HepG2 (cell line): ENCODE data around the gene ACSL3. TPM values are rescaled to one million over a fixed set of nuclear protein-coding genes. Genes with fewer than 3 reads are reported as not detected.

ENCODE experiments used
- CBX2 ChIP-seq, 2 experiments: fragments of 200-600 bp in 1 of 2; sonication (generic); formaldehyde crosslinking in 1 of 2; IDR thresholded peaks; 2 replicates each; pipeline versions ENCODE4 v1.7.0 to v1.8.1; 2018 to 2022; ENCODE audit warnings: low read depth in 2 of 2, low read length in 1 of 2, mild to moderate bottlenecking in 1 of 2, missing genetic modification reagents in 1 of 2
- FOXA1 ChIP-seq, 2 experiments: fragments of 450-650 bp in 1 of 2; sonication (generic) in 1 of 2; formaldehyde crosslinking in 1 of 2; IDR thresholded peaks; 2 replicates each; pipeline versions ENCODE4 v1.4.0 to v1.6.1; 2016 to 2020; ENCODE audit warnings: missing genetic modification reagents in 1 of 2
- FOXA3 ChIP-seq: IDR thresholded peaks from 2 replicates; pipeline ENCODE4 v1.6.1; 2016; ENCODE audit warnings: missing genetic modification reagents, missing compliant biosample characterization
- IRX3 ChIP-seq: sonication (generic); formaldehyde crosslinking; IDR thresholded peaks from 2 replicates; pipeline ENCODE4 v1.8.1; 2023; ENCODE audit warnings: mild to moderate bottlenecking, low read depth, missing genetic modification reagents, borderline replicate concordance
- KDM5A ChIP-seq: fragments of 200-600 bp; sonication (generic); IDR thresholded peaks from 2 replicates; pipeline ENCODE4 v1.7.0; 2018; ENCODE audit warnings: antibody characterized with exemption, mild to moderate bottlenecking, low read length, borderline replicate concordance
- LCORL ChIP-seq, 2 experiments: fragments of 450-650 bp in 1 of 2; sonication (generic) in 1 of 2; formaldehyde crosslinking in 1 of 2; IDR thresholded peaks; 2 replicates each; pipeline versions ENCODE4 v1.5.0 to v1.6.1; 2017 to 2020; ENCODE audit warnings: antibody characterized with exemption in 1 of 2, missing genetic modification reagents in 1 of 2
- NFKB2 ChIP-seq: sonication (generic); formaldehyde crosslinking; IDR thresholded peaks from 2 replicates; pipeline ENCODE4 v1.4.0; 2020; ENCODE audit warnings: missing genetic modification reagents, borderline replicate concordance
- PCBP2 ChIP-seq: fragments of 200-400 bp; formaldehyde crosslinking; optimal IDR thresholded peaks from 2 replicates; pipeline ENCODE3; 2018; ENCODE audit warnings: low read length, low read depth; ENCODE audit not compliant: poor library complexity, severe bottlenecking
- PREB ChIP-seq: sonication (generic); formaldehyde crosslinking; IDR thresholded peaks from 2 replicates; pipeline ENCODE4 v1.4.0; 2020; ENCODE audit warnings: missing genetic modification reagents
- RBFOX2 ChIP-seq: fragments of 200-400 bp; formaldehyde crosslinking; IDR thresholded peaks from 2 replicates; pipeline ENCODE4 v1.6.1; 2017; ENCODE audit warnings: low read depth, mild to moderate bottlenecking, low read length
- RBM39 ChIP-seq: fragments of 200-400 bp; formaldehyde crosslinking; IDR thresholded peaks from one replicate; pipeline ENCODE4 v1.6.1; 2018; ENCODE audit warnings: antibody characterized with exemption, mild to moderate bottlenecking, low read depth, low read length; ENCODE audit not compliant: poor library complexity, severe bottlenecking
- RXRA ChIP-seq: sonication (generic); formaldehyde crosslinking; IDR thresholded peaks from 2 replicates; pipeline ENCODE4 v1.5.1; 2020; ENCODE audit warnings: missing genetic modification reagents
- SETDB1 ChIP-seq: sonication (generic); formaldehyde crosslinking; IDR thresholded peaks from 2 replicates; pipeline ENCODE4 v1.5.1; 2020; ENCODE audit warnings: missing genetic modification reagents, mild to moderate bottlenecking, borderline replicate concordance
- SP4 ChIP-seq: sonication (generic); formaldehyde crosslinking; IDR thresholded peaks from 2 replicates; pipeline ENCODE4 v1.8.1; 2023; ENCODE audit warnings: mild to moderate bottlenecking, missing genetic modification reagents
- TBX3 ChIP-seq: fragments of 450-650 bp; IDR thresholded peaks from 2 replicates; pipeline ENCODE4 v1.6.1; 2017; ENCODE audit warnings: antibody characterized with exemption, mild to moderate bottlenecking, inconsistent platforms, borderline replicate concordance
- TCF7L2 ChIP-seq: IDR thresholded peaks from 2 replicates; pipeline ENCODE4 v1.6.1; 2011; ENCODE audit warnings: mild to moderate bottlenecking, low read depth, low read length, moderate library complexity
- ZNF333 ChIP-seq: sonication (generic); formaldehyde crosslinking; IDR thresholded peaks from 2 replicates; pipeline ENCODE4 v1.4.0; 2020; ENCODE audit warnings: mild to moderate bottlenecking, missing genetic modification reagents, borderline replicate concordance
- ZNF776 ChIP-seq: sonication (generic); formaldehyde crosslinking; IDR thresholded peaks from 2 replicates; pipeline ENCODE4 v1.4.0; 2020; ENCODE audit warnings: mild to moderate bottlenecking, missing genetic modification reagents
- ZNF792 ChIP-seq: IDR thresholded peaks from 2 replicates; pipeline ENCODE4 v1.6.1; 2016
- ZSCAN31 ChIP-seq: sonication (generic); formaldehyde crosslinking; IDR thresholded peaks from 2 replicates; pipeline ENCODE4 v1.5.0; 2020; ENCODE audit warnings: low read depth, mild to moderate bottlenecking, missing genetic modification reagents
- polyA plus RNA-seq, 8 experiments: library from polyadenylated mRNA; depleted of rRNA in 3 of 8; stranded (reverse) in 7 of 8; unstranded in 1 of 8; fragments of >200 nt; fragmentation: Illumina TruSeq in 4 of 8; extraction: Trizol in 4 of 8; gene quantifications; 2 replicates each; pipeline versions ENCODE4 v1.2.1 to v1.2.3, GENCODE V29; 2011 to 2016; ENCODE audit warnings: low read depth in 4 of 8, missing spikeins in 1 of 8, mixed read lengths in 1 of 8; ENCODE audit not compliant: insufficient read depth in 1 of 8
- total RNA-seq, 5 experiments: library from RNA; depleted of rRNA; stranded (reverse); fragments of >200 nt; fragmentation: Illumina TruSeq; extraction: Trizol; gene quantifications; 2 replicates each; pipeline ENCODE4 v1.2.3, GENCODE V29; 2016; ENCODE audit warnings: low read depth in 1 of 5
- TF ChIP-seq, protein P1 (sequence below): sonication (generic); formaldehyde crosslinking; IDR thresholded peaks from 2 replicates; pipeline ENCODE4 v1.8.0; 2022; ENCODE audit warnings: missing genetic modification reagents, mild to moderate bottlenecking, borderline replicate concordance

Gene ACSL3
- total and polyA plus RNA-seq, 2 of the 13 experiments (the other 11 are each of a cell fraction or from before 2014, with no cell fraction given), result 305 to 365 TPM

DNA sequence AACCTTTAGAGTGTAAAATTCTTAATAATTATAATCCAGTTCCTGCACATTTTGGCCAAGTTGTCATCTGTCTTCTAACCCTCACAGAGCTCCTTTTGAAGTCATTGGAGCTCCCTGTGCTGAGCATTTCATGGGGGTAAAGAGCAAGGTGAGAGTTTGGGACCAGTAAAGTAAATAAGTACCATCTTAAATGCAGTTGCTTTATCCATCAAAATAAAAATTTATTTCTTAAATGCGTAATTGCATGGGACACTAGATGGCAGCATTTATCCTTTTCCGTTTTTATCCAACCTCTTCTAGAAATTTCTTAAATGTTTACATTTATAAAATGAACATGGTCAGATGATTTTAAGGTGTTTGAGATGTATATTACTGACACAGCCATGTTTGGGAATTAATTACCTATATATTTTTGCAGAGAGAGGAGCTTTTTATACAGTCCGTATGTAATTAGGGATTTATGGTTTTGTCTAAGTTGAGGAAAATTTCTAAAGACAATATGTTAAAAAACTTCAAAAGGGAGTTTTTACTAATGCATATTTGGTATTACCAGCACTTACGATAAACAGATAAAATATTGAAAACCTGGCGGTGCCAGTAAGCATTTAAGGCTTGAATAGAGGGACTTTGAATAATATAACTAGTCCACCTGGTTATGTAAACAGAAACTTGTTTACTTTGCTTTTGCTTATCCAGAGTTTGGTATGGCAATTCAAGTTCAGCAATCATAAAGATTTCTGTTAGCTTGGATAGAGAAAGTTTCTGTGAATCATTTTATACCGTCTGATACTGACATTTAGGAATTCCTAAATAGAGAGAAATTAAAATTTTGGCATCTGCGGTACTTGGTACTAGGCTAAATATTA, 54.5 kb downstream of the ACSL3 start (continued):
- TF ChIP-seq FOXA1 (IDR thresholded peaks at IDR 0.05) (peak; percentile 79), FOXA1 (CRISPR knock-in tag; IDR thresholded peaks at IDR 0.05) (peak; percentile 65), NFKB2 (CRISPR knock-in tag) (no peak), RBM39 (no peak), IRX3 (CRISPR knock-in tag) (no peak), ZSCAN31 (no peak), TBX3 (no peak), KDM5A (0 out of 2 replicates have a peak, but pooled peaks have one; percentile 21), TCF7L2 (no peak), PCBP2 (no peak), ZNF792 (no peak), SP4 (CRISPR knock-in tag) (no peak), PREB (CRISPR knock-in tag) (no peak), ZNF333 (CRISPR knock-in tag) (no peak), RBFOX2 (no peak), RXRA (CRISPR knock-in tag) (no peak), LCORL (IDR thresholded peaks at IDR 0.05) (no peak), LCORL (CRISPR knock-in tag; IDR thresholded peaks at IDR 0.05) (no peak), FOXA3 (CRISPR knock-in tag) (peak; percentile 84), CBX2 (IDR thresholded peaks at IDR 0.05; ENCODE audit: low read depth, low read length) (no peak), CBX2 (CRISPR knock-in tag; IDR thresholded peaks at IDR 0.05; ENCODE audit: low read depth) (no peak), ZNF776 (no peak), SETDB1 (CRISPR knock-in tag) (no peak)
- TF ChIP-seq, protein P1, sequence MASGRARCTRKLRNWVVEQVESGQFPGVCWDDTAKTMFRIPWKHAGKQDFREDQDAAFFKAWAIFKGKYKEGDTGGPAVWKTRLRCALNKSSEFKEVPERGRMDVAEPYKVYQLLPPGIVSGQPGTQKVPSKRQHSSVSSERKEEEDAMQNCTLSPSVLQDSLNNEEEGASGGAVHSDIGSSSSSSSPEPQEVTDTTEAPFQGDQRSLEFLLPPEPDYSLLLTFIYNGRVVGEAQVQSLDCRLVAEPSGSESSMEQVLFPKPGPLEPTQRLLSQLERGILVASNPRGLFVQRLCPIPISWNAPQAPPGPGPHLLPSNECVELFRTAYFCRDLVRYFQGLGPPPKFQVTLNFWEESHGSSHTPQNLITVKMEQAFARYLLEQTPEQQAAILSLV (CRISPR knock-in tag), result no peak
